H4 (cell line): ENCODE measurements around the gene CIB4. TPM values are rescaled to one million over a fixed set of nuclear protein-coding genes. Genes with fewer than 3 reads are reported as not detected.

Experiments used
- DNase-seq: peaks from one replicate; pipeline ENCODE4 v3.0.0-alpha.2; 2015; ENCODE audit warnings: low spot score
- total RNA-seq: library from RNA; depleted of rRNA; stranded (reverse); fragments of >200 nt; shearing (Covaris generic); gene quantifications from 2 replicates; pipeline ENCODE4 v1.2.3, GENCODE V29; 2014

The CIB4 gene
- total RNA-seq, 1 experiment from 2014 or later = not detected

- DNase-seq = no peak
Observed at GRCh38 chr2:26583381-26583911, 57.7 kb downstream of the CIB4 start.

- DNase-seq = no peak
Observed at GRCh38 chr2:26582890-26583289, 58.3 kb downstream of the CIB4 start.

GRCh38 chr2:26581991-26582842 lies 58.9 kb downstream of the CIB4 start:
- no peak for DNase-seq

GRCh38 chr2:26581266-26581990 lies 59.7 kb downstream of the CIB4 start:
- no peak for DNase-seq

GRCh38 chr2:26580751-26581150 lies 60.4 kb downstream of the CIB4 start:
- DNase-seq = no peak

GRCh38 chr2:26580151-26580550 lies 61.0 kb downstream of the CIB4 start:
- DNase-seq = no peak

- DNase-seq = no peak
Observed at GRCh38 chr2:26579723-26580040, 61.5 kb downstream of the CIB4 start.

- no peak for DNase-seq
Observed at GRCh38 chr2:26579025-26579722, 62.0 kb downstream of the CIB4 start.

GRCh38 chr2:26578581-26578980 lies 62.6 kb downstream of the CIB4 start:
- no peak for DNase-seq

GRCh38 chr2:26578113-26578458 lies 63.1 kb downstream of the CIB4 start:
- no peak for DNase-seq

GRCh38 chr2:26577442-26578112 lies 63.6 kb downstream of the CIB4 start:
- peak; percentile 36 for DNase-seq

- no peak for DNase-seq
Observed at GRCh38 chr2:26576565-26577441, 64.4 kb downstream of the CIB4 start.

GRCh38 chr2:26575836-26576564 lies 65.2 kb downstream of the CIB4 start:
- no peak for DNase-seq

- DNase-seq = no peak
Observed at GRCh38 chr2:26574900-26575560, 66.1 kb downstream of the CIB4 start.

- no peak for DNase-seq
Observed at GRCh38 chr2:26574066-26574899, 66.9 kb downstream of the CIB4 start.

- no peak for DNase-seq
Observed at GRCh38 chr2:26573241-26573925, 67.8 kb downstream of the CIB4 start.

- no peak for DNase-seq
Observed at GRCh38 chr2:26572591-26572990, 68.6 kb downstream of the CIB4 start.

- DNase-seq = no peak
Observed at GRCh38 chr2:26571316-26571715, 69.8 kb downstream of the CIB4 start.
